ENCODE data around the gene TMEM253.

The TMEM253 gene

GRCh38 chr14:21149641-21150367 is 48.9 kb downstream of the TMEM253 start:
- Histone ChIP-seq H4K20me1 (ENCODE audit: low read depth, low read length) (no peaks in the 10 kb centered on the region), H3K27me3 (ENCODE audit: low read length) (no peaks in the 10 kb centered on the region), H3K79me2 (ENCODE audit: insufficient read depth, low read length) (no peaks in the 10 kb centered on the region), H3K36me3 (ENCODE audit: low read length) (no peaks in the 10 kb centered on the region), H3F3A (ENCODE audit: insufficient read depth) (no peaks in the 10 kb centered on the region), H3K9me2 (replicated peaks; ENCODE audit: insufficient read depth, low read length) (no peaks in the 10 kb centered on the region), H3K9ac (ENCODE audit: low read length) (no peak overlapping the region), H3K9me3 (ENCODE audit: insufficient read depth, low read length) (peaks cover 7% of the 10 kb centered on the region; the same call in 1 of the 2 replicates), H3K4me2 (ENCODE audit: low read depth, low read length, poor library complexity, severe bottlenecking) (no peak overlapping the region), H3K27ac (ENCODE audit: low read depth, low read length) (no peak overlapping the region), H2AFZ (ENCODE audit: low read depth, low read length, severe bottlenecking) (no peak overlapping the region), H3K4me3 (ENCODE audit: insufficient read depth, low read length, poor library complexity, severe bottlenecking) (no peak overlapping the region)
- TF ChIP-seq EZH2phosphoT487 (conservative IDR thresholded peaks at IDR 0.05; ENCODE audit: low read length) (no peak), CTCF (IDR thresholded peaks at IDR 0.05; ENCODE audit: insufficient read depth, low read length, poor library complexity, severe bottlenecking) (no peak)

All from SU-DHL-6 (cell line).